Astrocyte of the cerebellum (primary cell): ENCODE measurements around the gene KYAT1.
"Not testable (repeated sequence)": the region's sequence is repeated elsewhere in the genome, so short reads cannot be mapped to it uniquely, and the experiment has no call there.

ENCODE experiments used
- DNase-seq: peaks from one replicate; pipeline ENCODE4 v3.0.0-alpha.2; 2011; ENCODE audit warnings: low read depth
- H3K4me3 ChIP-seq: 2 replicates; pipeline ENCODE4 v1.5.1; 2011; ENCODE audit warnings: mild to moderate bottlenecking, low read depth, low read length, moderate library complexity
- CTCF ChIP-seq: IDR thresholded peaks from 2 replicates; pipeline ENCODE4 v1.5.1; 2012; ENCODE audit warnings: low read length, low read depth, moderate library complexity, mild to moderate bottlenecking; ENCODE audit errors: missing control alignments
- in situ Hi-C: cut with HindIII; loops from 2 replicates; pipeline ENCODE4 v1.10.0; 2017; ENCODE audit warnings: low sequenced_read_pairs

Gene KYAT1

GRCh38 chr9:128805661-128806060 is 76.1 kb downstream of the KYAT1 start:
- no peak for TF ChIP-seq CTCF
- in situ Hi-C loops: no loop called here
- H3K4me3 ChIP-seq: no peak overlapping the region
- DNase-seq: no peak

- DNase-seq: no peak
- TF ChIP-seq CTCF: no peak
- no peak overlapping the region for H3K4me3 ChIP-seq
- in situ Hi-C loops: no loop called here
Measured at GRCh38 chr9:128802482-128802881, 79.3 kb downstream of the KYAT1 start.

GRCh38 chr9:128800061-128800460 is 81.7 kb downstream of the KYAT1 start:
- in situ Hi-C loops: no loop called here
- H3K4me3 ChIP-seq: no peak overlapping the region
- no peak for DNase-seq
- no peak for TF ChIP-seq CTCF

- in situ Hi-C loops: no loop called here
Measured at GRCh38 chr9:128798896-128799295, 82.9 kb downstream of the KYAT1 start.

GRCh38 chr9:128794961-128795360 is 86.8 kb downstream of the KYAT1 start:
- in situ Hi-C loops, DNase-seq, H3K4me3 ChIP-seq: not testable (repeated sequence)

More at GRCh38 chr9:128798896-128799295, 82.9 kb downstream of the KYAT1 start:
- no peak for DNase-seq
- H3K4me3 ChIP-seq: no peak overlapping the region
- TF ChIP-seq CTCF: no peak

- no peak overlapping the region for H3K4me3 ChIP-seq
- no peak for TF ChIP-seq CTCF
- DNase-seq: no peak
- in situ Hi-C loops: no loop called here
Measured at GRCh38 chr9:128792978-128793686, 88.6 kb downstream of the KYAT1 start.

- in situ Hi-C loops: no loop called here
- no peak for DNase-seq
- H3K4me3 ChIP-seq: no peak overlapping the region
- TF ChIP-seq CTCF: no peak
Measured at GRCh38 chr9:128792134-128792533, 89.6 kb downstream of the KYAT1 start.
